Trophoblast cell (in vitro differentiated cells and primary cell): ENCODE measurements around the gene PPM1F.

ENCODE experiments used
- DNase-seq, 2 donors: peaks; one replicate each; pipeline ENCODE4 v3.0.0-alpha.2; 2016
- H2AFZ ChIP-seq: 2 replicates; pipeline ENCODE4 v1.6.1; 2013; ENCODE audit warnings: low read length, moderate library complexity, mild to moderate bottlenecking; ENCODE audit not compliant: insufficient read depth, poor library complexity
- H2AK5ac ChIP-seq: 2 replicates; pipeline ENCODE4 v1.6.1; 2013; ENCODE audit warnings: mild to moderate bottlenecking, low read length
- H2BK120ac ChIP-seq: 2 replicates; pipeline ENCODE4 v1.6.1; 2013; ENCODE audit warnings: low read length, mild to moderate bottlenecking, moderate library complexity; ENCODE audit not compliant: insufficient read depth, poor library complexity
- H2BK12ac ChIP-seq: 2 replicates; pipeline ENCODE4 v1.6.1; 2013; ENCODE audit warnings: mild to moderate bottlenecking, low read length, moderate library complexity
- H2BK5ac ChIP-seq: 2 replicates; pipeline ENCODE4 v1.6.1; 2013; ENCODE audit warnings: low read length, low read depth, moderate library complexity, mild to moderate bottlenecking; ENCODE audit not compliant: poor library complexity
- H3K14ac ChIP-seq: 2 replicates; pipeline ENCODE4 v1.6.1; 2013; ENCODE audit warnings: mild to moderate bottlenecking, low read length
- H3K18ac ChIP-seq: 2 replicates; pipeline ENCODE4 v1.6.1; 2013; ENCODE audit warnings: mild to moderate bottlenecking, low read length
- H3K23ac ChIP-seq: 2 replicates; pipeline ENCODE4 v1.6.1; 2013; ENCODE audit warnings: low read length
- H3K27ac ChIP-seq: 2 replicates; pipeline ENCODE4 v1.5.1; 2013; ENCODE audit warnings: low read depth, mild to moderate bottlenecking, inconsistent platforms, low read length, moderate library complexity
- H3K27me3 ChIP-seq: 2 replicates; pipeline ENCODE4 v1.6.1; 2013; ENCODE audit warnings: inconsistent platforms, mild to moderate bottlenecking, low read length, moderate library complexity; ENCODE audit not compliant: insufficient read depth
- H3K36me3 ChIP-seq, 2 experiments: 1 replicate in 1 of 2; 2 replicates in 1 of 2; pipeline ENCODE4 v1.6.1; 2013; ENCODE audit warnings: low read length in 2 of 2, mild to moderate bottlenecking in 2 of 2, moderate library complexity in 1 of 2; ENCODE audit not compliant: insufficient read depth in 2 of 2, control insufficient read depth in 1 of 2
- H3K4ac ChIP-seq: 2 replicates; pipeline ENCODE4 v1.6.1; 2013; ENCODE audit warnings: low read depth, mild to moderate bottlenecking, low read length, moderate library complexity
- H3K4me1 ChIP-seq, 2 experiments: 1 replicate in 1 of 2; 2 replicates in 1 of 2; pipeline ENCODE4 v1.6.1; 2013; ENCODE audit warnings: low read length in 2 of 2, mild to moderate bottlenecking in 2 of 2, moderate library complexity in 1 of 2; ENCODE audit not compliant: insufficient read depth in 2 of 2, control insufficient read depth in 1 of 2
- H3K4me2 ChIP-seq: 2 replicates; pipeline ENCODE4 v1.6.1; 2013; ENCODE audit warnings: inconsistent platforms, mild to moderate bottlenecking, low read length, moderate library complexity
- H3K4me3 ChIP-seq: 2 replicates; pipeline ENCODE4 v1.5.1; 2013; ENCODE audit warnings: mild to moderate bottlenecking, low read depth, low read length, inconsistent platforms
- H3K79me1 ChIP-seq: one replicate; pipeline ENCODE4 v1.6.1; 2013; ENCODE audit warnings: low read length
- H3K79me2 ChIP-seq: 2 replicates; pipeline ENCODE4 v1.6.1; 2013; ENCODE audit warnings: low read length, mild to moderate bottlenecking; ENCODE audit not compliant: control insufficient read depth, insufficient read depth, poor library complexity
- H3K9ac ChIP-seq: 2 replicates; pipeline ENCODE4 v1.6.1; 2013; ENCODE audit warnings: mild to moderate bottlenecking, low read length
- H3K9me3 ChIP-seq: 2 replicates; pipeline ENCODE4 v1.6.1; 2013; ENCODE audit warnings: low read depth, mild to moderate bottlenecking, control low read depth, inconsistent platforms, low read length; ENCODE audit not compliant: insufficient read depth
- H4K12ac ChIP-seq: 2 replicates; pipeline ENCODE4 v1.6.1; 2013; ENCODE audit warnings: low read depth, mild to moderate bottlenecking, low read length, moderate library complexity
- H4K8ac ChIP-seq: 2 replicates; pipeline ENCODE4 v1.6.1; 2013; ENCODE audit warnings: low read depth, mild to moderate bottlenecking, low read length, moderate library complexity
- H4K91ac ChIP-seq: one replicate; pipeline ENCODE4 v1.6.1; 2013; ENCODE audit warnings: low read depth, mild to moderate bottlenecking, low read length, moderate library complexity
- WGBS: extraction: QIAGEN DNeasy Blood & Tissue Kit; methylation state at CpG from one replicate; pipeline ENCODE4 v1.1.7; 2013; ENCODE audit warnings: missing lambda C conversion rate; ENCODE audit not compliant: insufficient read length, insufficient coverage; ENCODE audit errors: extremely low coverage; 5-methylcytosine and 5-hydroxymethylcytosine counted together

PPM1F gene

DNA sequence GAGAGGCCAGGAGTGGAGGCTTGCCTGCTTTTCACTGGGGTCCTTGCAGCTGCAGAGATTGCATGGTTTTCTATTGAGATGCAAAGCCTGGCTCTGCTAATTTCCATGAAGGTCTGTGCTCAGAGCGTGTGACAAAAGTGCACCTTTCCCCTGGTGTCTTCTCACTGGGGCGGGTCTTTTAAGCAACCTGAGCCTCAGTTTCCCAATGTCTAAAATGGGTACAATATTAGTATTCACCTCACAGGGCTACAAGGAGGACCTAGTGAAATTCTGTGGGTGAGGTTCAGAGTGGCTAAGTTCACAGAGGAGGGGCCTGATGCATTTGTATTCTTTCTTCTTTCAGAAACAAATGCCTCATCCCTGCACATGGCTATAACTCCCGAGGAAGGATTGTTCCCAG is 20.3 kb downstream of the PPM1F start:
- Histone ChIP-seq H3K9me3 (peaks cover 2% of the 10 kb centered on the region), H3K18ac (no peak overlapping the region)
- no peak for DNase-seq

DNA sequence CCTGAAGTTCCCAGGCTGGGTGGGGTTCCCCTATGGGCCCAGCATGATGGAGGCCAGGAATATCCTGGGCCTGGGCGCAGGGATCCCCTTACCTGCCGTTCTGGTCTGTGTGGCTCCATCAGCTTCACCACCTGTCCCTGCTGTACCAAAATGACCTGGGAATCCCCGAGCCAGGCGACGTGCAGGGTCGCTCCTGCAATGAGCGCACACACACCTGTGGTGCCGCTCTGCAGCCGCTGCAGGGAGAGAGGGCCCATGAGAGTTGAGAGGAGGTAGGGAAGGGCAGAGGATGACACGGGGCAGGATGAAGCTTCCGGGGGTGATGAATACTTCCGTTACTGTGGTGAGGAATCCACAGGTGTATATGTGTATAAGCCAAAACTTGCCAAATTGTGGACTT is 21.6 kb downstream of the PPM1F start:
- no peaks in the 10 kb centered on the region for H3K79me2 ChIP-seq
- H3K4me1 ChIP-seq: no peaks in the 10 kb centered on the region
- no peak overlapping the region for H2BK120ac ChIP-seq
- WGBS: no CpG with 5 or more reads among the region's 12 CpGs
- H3K4ac ChIP-seq: no peak overlapping the region
- peaks cover 2% of the 10 kb centered on the region for H3K9me3 ChIP-seq
- H4K8ac ChIP-seq: no peak overlapping the region
- no peak overlapping the region for H4K91ac ChIP-seq
- no peak overlapping the region for H4K12ac ChIP-seq
- no peak overlapping the region for H2AFZ ChIP-seq
- peaks cover 43 to 53% of the 10 kb centered on the region in 2 experiments for H3K36me3 ChIP-seq
- no peaks in the 10 kb centered on the region for H3K79me1 ChIP-seq
- no peak overlapping the region for H3K14ac ChIP-seq
- no peak overlapping the region for H2BK5ac ChIP-seq
- H3K23ac ChIP-seq: no peak overlapping the region
- no peak overlapping the region for H2AK5ac ChIP-seq
- no peak for DNase-seq
- H3K9ac ChIP-seq: no peak overlapping the region
- H2BK12ac ChIP-seq: no peak overlapping the region
- no peaks in the 10 kb centered on the region for H3K27me3 ChIP-seq
- H3K4me2 ChIP-seq: no peak overlapping the region
- H3K4me3 ChIP-seq: peak overlapping the region; percentile 15
- no peak overlapping the region for H3K27ac ChIP-seq
- no peak overlapping the region for H3K18ac ChIP-seq

More for the DNA sequence above, 20.3 kb downstream of the PPM1F start:
- no peak overlapping the region for H3K4me2 ChIP-seq
- H3K4me3 ChIP-seq: no peak overlapping the region
- no peak overlapping the region for H2AFZ ChIP-seq
- H4K91ac ChIP-seq: no peak overlapping the region
- no peak overlapping the region for H2BK5ac ChIP-seq
- H3K14ac ChIP-seq: no peak overlapping the region
- no CpG with 5 or more reads among the region's 3 CpGs for WGBS
- H2BK120ac ChIP-seq: no peak overlapping the region
- no peak overlapping the region for H2BK12ac ChIP-seq
- H2AK5ac ChIP-seq: no peak overlapping the region
- H3K27ac ChIP-seq: no peak overlapping the region
- H3K4me1 ChIP-seq: peaks cover under 1 to 1% of the 10 kb centered on the region in 2 experiments
- no peak overlapping the region for H3K9ac ChIP-seq
- H3K27me3 ChIP-seq: no peaks in the 10 kb centered on the region
- H3K4ac ChIP-seq: no peak overlapping the region
- H4K8ac ChIP-seq: no peak overlapping the region
- no peaks in the 10 kb centered on the region for H3K79me1 ChIP-seq
- H4K12ac ChIP-seq: no peak overlapping the region
- no peaks in the 10 kb centered on the region for H3K79me2 ChIP-seq
- H3K23ac ChIP-seq: no peak overlapping the region
- H3K36me3 ChIP-seq: peaks cover 47 to 59% of the 10 kb centered on the region in 2 experiments

DNA sequence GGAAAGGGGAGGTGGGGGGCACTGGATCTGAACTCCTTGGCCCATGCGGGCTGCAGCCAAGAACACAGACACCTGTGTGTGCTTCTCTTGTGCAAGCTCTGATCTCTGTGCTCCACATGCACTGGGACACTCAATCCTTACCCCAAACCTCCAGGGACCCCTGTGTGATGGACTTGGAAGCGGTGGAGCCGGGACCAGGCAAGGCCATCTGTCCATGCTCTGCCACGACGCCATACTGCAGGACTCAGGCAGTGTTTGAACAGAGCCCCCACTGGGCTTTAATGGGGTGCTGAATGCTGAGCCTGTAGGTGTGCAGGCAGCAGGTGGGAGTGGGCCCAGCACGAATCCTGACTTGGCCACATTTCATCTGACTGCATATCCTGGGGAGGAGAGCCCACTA is 23.4 kb downstream of the PPM1F start:
- WGBS: no CpG with 5 or more reads among the region's 6 CpGs
- peaks cover 2% of the 10 kb centered on the region for H3K9me3 ChIP-seq

DNA sequence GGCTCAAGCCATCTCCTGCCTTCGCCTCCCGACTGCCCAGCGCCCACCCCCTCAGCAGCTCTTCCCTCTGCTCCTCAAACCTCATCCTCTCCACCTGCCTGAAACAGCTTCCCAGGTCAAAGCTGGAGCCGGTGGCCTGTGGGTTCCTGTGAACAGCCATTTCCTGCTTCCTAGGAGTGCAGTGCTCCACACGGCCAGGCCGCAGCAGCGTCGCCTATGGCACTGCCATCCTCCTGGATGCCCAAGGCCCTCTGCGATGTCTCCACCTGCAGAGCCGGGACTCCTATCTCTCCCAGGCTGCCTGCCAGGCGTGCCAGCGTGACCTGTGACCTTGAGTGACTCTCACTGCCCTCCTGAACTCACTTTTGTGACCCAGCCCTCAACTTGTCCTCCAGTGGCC is 24.6 kb downstream of the PPM1F start:
- no peak overlapping the region for H3K4ac ChIP-seq
- H3K79me1 ChIP-seq: no peaks in the 10 kb centered on the region
- H3K79me2 ChIP-seq: no peaks in the 10 kb centered on the region
- no peak overlapping the region for H3K4me3 ChIP-seq
- no peak overlapping the region for H3K14ac ChIP-seq
- H2AFZ ChIP-seq: no peak overlapping the region
- H4K91ac ChIP-seq: no peak overlapping the region
- no peaks in the 10 kb centered on the region for H3K4me1 ChIP-seq
- no peak overlapping the region for H3K23ac ChIP-seq
- no peak overlapping the region for H2BK5ac ChIP-seq
- H2BK12ac ChIP-seq: no peak overlapping the region
- H2AK5ac ChIP-seq: no peak overlapping the region
- H3K4me2 ChIP-seq: no peak overlapping the region
- H3K9ac ChIP-seq: no peak overlapping the region
- no peak overlapping the region for H4K12ac ChIP-seq
- no peak overlapping the region for H3K27ac ChIP-seq
- H3K27me3 ChIP-seq: no peaks in the 10 kb centered on the region
- H3K36me3 ChIP-seq: peaks cover 34 to 39% of the 10 kb centered on the region in 2 experiments
- H3K18ac ChIP-seq: no peak overlapping the region
- DNase-seq: no peak
- WGBS: no CpG with 5 or more reads among the region's 12 CpGs
- no peaks in the 10 kb centered on the region for H3K9me3 ChIP-seq
- H4K8ac ChIP-seq: no peak overlapping the region
- H2BK120ac ChIP-seq: no peak overlapping the region

More for the DNA sequence above, 23.4 kb downstream of the PPM1F start:
- Histone ChIP-seq H2AK5ac (no peak overlapping the region), H3K79me1 (no peaks in the 10 kb centered on the region), H2BK5ac (no peak overlapping the region), H2AFZ (no peak overlapping the region), H3K27me3 (no peaks in the 10 kb centered on the region), H3K79me2 (no peaks in the 10 kb centered on the region), H4K91ac (no peak overlapping the region), H3K4me3 (no peak overlapping the region), H3K14ac (no peak overlapping the region), H3K4me1 (no peaks in the 10 kb centered on the region), H4K12ac (no peak overlapping the region), H2BK12ac (no peak overlapping the region), H3K9ac (no peak overlapping the region), H3K36me3 (peaks cover 43 to 46% of the 10 kb centered on the region in 2 experiments), H3K4ac (no peak overlapping the region), H3K4me2 (no peak overlapping the region), H4K8ac (no peak overlapping the region), H3K27ac (no peak overlapping the region), H3K23ac (no peak overlapping the region), H2BK120ac (no peak overlapping the region), H3K18ac (no peak overlapping the region)
- no peak for DNase-seq
